Measurements from ENCODE around the gene UEVLD.
A peak's percentile ranks its signal among the peaks of the same experiment; 100 is the strongest.

The UEVLD gene

GRCh38 chr11:18501629-18502028 is 86.9 kb downstream of the UEVLD start:
- H3K18ac ChIP-seq (ENCODE audit: low read length), result no peak overlapping the region
- no peaks in the 10 kb centered on the region for H3K9me3 ChIP-seq (ENCODE audit: insufficient read depth, low read depth, low read length)
- no peaks in the 10 kb centered on the region for H3K27me3 ChIP-seq (ENCODE audit: insufficient read depth, low read length)
- H3K4me1 ChIP-seq (ENCODE audit: control insufficient read depth in 1 of 2, insufficient read depth in 2 of 2, low read length in 2 of 2), result no peaks in the 10 kb centered on the region
- H3K23ac ChIP-seq (ENCODE audit: low read length), result no peak overlapping the region
- H3K36me3 ChIP-seq (ENCODE audit: control insufficient read depth in 1 of 2, insufficient read depth in 2 of 2, low read length in 2 of 2), result peaks cover 13 to 21% of the 10 kb centered on the region in 2 experiments
- H4K12ac ChIP-seq (ENCODE audit: low read depth, low read length), result no peak overlapping the region
- H2BK120ac ChIP-seq (ENCODE audit: insufficient read depth, low read length, poor library complexity), result no peak overlapping the region
- no peak overlapping the region for H3K4me3 ChIP-seq (ENCODE audit: low read depth, low read length)
- H4K91ac ChIP-seq (ENCODE audit: low read depth, low read length), result no peak overlapping the region
- no peak overlapping the region for H3K27ac ChIP-seq (ENCODE audit: low read depth, low read length)
- H2BK5ac ChIP-seq (ENCODE audit: low read depth, low read length, poor library complexity), result no peak overlapping the region
- H2BK12ac ChIP-seq (ENCODE audit: low read length), result no peak overlapping the region
- no CpG with 5 or more reads among the region's 1 CpG for WGBS (ENCODE audit: extremely low coverage, insufficient coverage, insufficient read length)
- H2AK5ac ChIP-seq (ENCODE audit: low read length), result no peak overlapping the region
- no peak overlapping the region for H3K14ac ChIP-seq (ENCODE audit: low read length)
- no peak overlapping the region for H2AFZ ChIP-seq (ENCODE audit: insufficient read depth, low read length, poor library complexity)
- H3K4me2 ChIP-seq (ENCODE audit: low read length), result no peak overlapping the region
- H3K79me2 ChIP-seq (ENCODE audit: control insufficient read depth, insufficient read depth, low read length, poor library complexity), result no peaks in the 10 kb centered on the region
- H3K9ac ChIP-seq (ENCODE audit: low read length), result no peak overlapping the region
- no peaks in the 10 kb centered on the region for H3K79me1 ChIP-seq (ENCODE audit: low read length)
- no peak overlapping the region for H3K4ac ChIP-seq (ENCODE audit: low read depth, low read length)
- no peak for DNase-seq
- no peak overlapping the region for H4K8ac ChIP-seq (ENCODE audit: low read depth, low read length)

GRCh38 chr11:18498039-18498438 is 90.5 kb downstream of the UEVLD start:
- Histone ChIP-seq H4K8ac (ENCODE audit: low read depth, low read length) (no peak overlapping the region), H2AFZ (ENCODE audit: insufficient read depth, low read length, poor library complexity) (no peak overlapping the region), H3K14ac (ENCODE audit: low read length) (no peak overlapping the region), H3K18ac (ENCODE audit: low read length) (no peak overlapping the region), H3K79me1 (ENCODE audit: low read length) (no peaks in the 10 kb centered on the region), H3K27me3 (ENCODE audit: insufficient read depth, low read length) (no peaks in the 10 kb centered on the region), H3K4me1 (ENCODE audit: control insufficient read depth in 1 of 2, insufficient read depth in 2 of 2, low read length in 2 of 2) (no peaks in the 10 kb centered on the region), H4K12ac (ENCODE audit: low read depth, low read length) (no peak overlapping the region), H4K91ac (ENCODE audit: low read depth, low read length) (no peak overlapping the region), H2BK120ac (ENCODE audit: insufficient read depth, low read length, poor library complexity) (no peak overlapping the region), H3K9ac (ENCODE audit: low read length) (no peak overlapping the region), H3K4me3 (ENCODE audit: low read depth, low read length) (no peak overlapping the region), H3K27ac (ENCODE audit: low read depth, low read length) (no peak overlapping the region), H3K4ac (ENCODE audit: low read depth, low read length) (no peak overlapping the region), H2BK12ac (ENCODE audit: low read length) (no peak overlapping the region), H2BK5ac (ENCODE audit: low read depth, low read length, poor library complexity) (no peak overlapping the region), H3K36me3 (ENCODE audit: control insufficient read depth in 1 of 2, insufficient read depth in 2 of 2, low read length in 2 of 2) (peaks cover 6 to 18% of the 10 kb centered on the region in 2 experiments), H3K9me3 (ENCODE audit: insufficient read depth, low read depth, low read length) (no peaks in the 10 kb centered on the region), H3K23ac (ENCODE audit: low read length) (no peak overlapping the region), H3K79me2 (ENCODE audit: control insufficient read depth, insufficient read depth, low read length, poor library complexity) (no peaks in the 10 kb centered on the region), H2AK5ac (ENCODE audit: low read length) (no peak overlapping the region), H3K4me2 (ENCODE audit: low read length) (no peak overlapping the region)
- WGBS (ENCODE audit: extremely low coverage, insufficient coverage, insufficient read length), result no CpG with 5 or more reads among the region's 1 CpG
- no peak for DNase-seq

DNA sequence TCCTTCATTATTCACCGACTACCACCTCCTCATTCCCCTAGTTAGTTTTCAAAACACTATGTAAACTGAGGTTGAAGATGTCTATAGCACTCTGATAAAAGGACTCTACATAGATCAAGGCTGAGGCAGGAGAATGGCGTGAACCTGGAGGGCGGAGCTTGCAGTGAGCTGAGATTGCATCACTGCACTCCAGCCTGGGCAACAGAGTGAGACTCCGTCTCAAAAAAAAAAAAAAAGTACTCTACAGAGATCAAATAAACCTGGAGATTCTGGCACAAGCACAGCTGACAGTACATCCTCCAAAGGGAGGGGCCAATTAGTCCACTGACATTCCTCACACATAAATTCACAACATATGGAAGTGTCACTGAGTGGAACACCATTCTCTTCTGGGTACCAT is 92.8 kb downstream of the UEVLD start:
- no peak overlapping the region for H2BK120ac ChIP-seq (ENCODE audit: insufficient read depth, low read length, poor library complexity)
- H3K9me3 ChIP-seq (ENCODE audit: insufficient read depth, low read depth, low read length), result no peaks in the 10 kb centered on the region
- no peak overlapping the region for H3K4me3 ChIP-seq (ENCODE audit: low read depth, low read length)
- H3K27me3 ChIP-seq (ENCODE audit: insufficient read depth, low read length), result no peaks in the 10 kb centered on the region
- no peak overlapping the region for H4K91ac ChIP-seq (ENCODE audit: low read depth, low read length)
- no peak overlapping the region for H3K14ac ChIP-seq (ENCODE audit: low read length)
- H3K23ac ChIP-seq (ENCODE audit: low read length), result no peak overlapping the region
- H2BK5ac ChIP-seq (ENCODE audit: low read depth, low read length, poor library complexity), result no peak overlapping the region
- H3K18ac ChIP-seq (ENCODE audit: low read length), result no peak overlapping the region
- H3K79me2 ChIP-seq (ENCODE audit: control insufficient read depth, insufficient read depth, low read length, poor library complexity), result no peaks in the 10 kb centered on the region
- H3K36me3 ChIP-seq (ENCODE audit: control insufficient read depth in 1 of 2, insufficient read depth in 2 of 2, low read length in 2 of 2), result peaks cover 8 to 12% of the 10 kb centered on the region in 2 experiments
- no peak overlapping the region for H3K4me2 ChIP-seq (ENCODE audit: low read length)
- H4K12ac ChIP-seq (ENCODE audit: low read depth, low read length), result no peak overlapping the region
- no peak overlapping the region for H3K4ac ChIP-seq (ENCODE audit: low read depth, low read length)
- peaks cover 7% of the 10 kb centered on the region in 2 experiments for H3K4me1 ChIP-seq (ENCODE audit: control insufficient read depth in 1 of 2, insufficient read depth in 2 of 2, low read length in 2 of 2)
- no peak overlapping the region for H4K8ac ChIP-seq (ENCODE audit: low read depth, low read length)
- H3K79me1 ChIP-seq (ENCODE audit: low read length), result no peaks in the 10 kb centered on the region
- no CpG with 5 or more reads among the region's 4 CpGs for WGBS (ENCODE audit: extremely low coverage, insufficient coverage, insufficient read length)
- DNase-seq, result peak in 1 of 2 donors; percentile 16
- H2AK5ac ChIP-seq (ENCODE audit: low read length), result no peak overlapping the region
- H3K27ac ChIP-seq (ENCODE audit: low read depth, low read length), result no peak overlapping the region
- no peak overlapping the region for H2BK12ac ChIP-seq (ENCODE audit: low read length)
- no peak overlapping the region for H3K9ac ChIP-seq (ENCODE audit: low read length)
- no peak overlapping the region for H2AFZ ChIP-seq (ENCODE audit: insufficient read depth, low read length, poor library complexity)

GRCh38 chr11:18495271-18495670 is 93.3 kb downstream of the UEVLD start:
- Histone ChIP-seq H3K9me3 (ENCODE audit: insufficient read depth, low read depth, low read length) (no peaks in the 10 kb centered on the region), H3K9ac (ENCODE audit: low read length) (no peak overlapping the region), H3K79me1 (ENCODE audit: low read length) (no peaks in the 10 kb centered on the region), H4K91ac (ENCODE audit: low read depth, low read length) (no peak overlapping the region), H3K23ac (ENCODE audit: low read length) (no peak overlapping the region), H3K4me1 (ENCODE audit: control insufficient read depth in 1 of 2, insufficient read depth in 2 of 2, low read length in 2 of 2) (peaks cover 9% of the 10 kb centered on the region in 2 experiments), H2BK12ac (ENCODE audit: low read length) (no peak overlapping the region), H3K79me2 (ENCODE audit: control insufficient read depth, insufficient read depth, low read length, poor library complexity) (no peaks in the 10 kb centered on the region), H3K4me2 (ENCODE audit: low read length) (no peak overlapping the region), H2BK120ac (ENCODE audit: insufficient read depth, low read length, poor library complexity) (no peak overlapping the region), H3K27ac (ENCODE audit: low read depth, low read length) (no peak overlapping the region), H3K36me3 (ENCODE audit: control insufficient read depth in 1 of 2, insufficient read depth in 2 of 2, low read length in 2 of 2) (peaks cover 8 to 13% of the 10 kb centered on the region in 2 experiments), H2AK5ac (ENCODE audit: low read length) (no peak overlapping the region), H4K8ac (ENCODE audit: low read depth, low read length) (no peak overlapping the region), H3K14ac (ENCODE audit: low read length) (no peak overlapping the region), H3K27me3 (ENCODE audit: insufficient read depth, low read length) (no peaks in the 10 kb centered on the region), H4K12ac (ENCODE audit: low read depth, low read length) (no peak overlapping the region), H3K4ac (ENCODE audit: low read depth, low read length) (no peak overlapping the region), H3K4me3 (ENCODE audit: low read depth, low read length) (no peak overlapping the region), H2AFZ (ENCODE audit: insufficient read depth, low read length, poor library complexity) (no peak overlapping the region), H3K18ac (ENCODE audit: low read length) (no peak overlapping the region), H2BK5ac (ENCODE audit: low read depth, low read length, poor library complexity) (no peak overlapping the region)
- DNase-seq, result no peak
